ENCODE data around the gene RRP7A. TPM values are rescaled to one million over a fixed set of nuclear protein-coding genes. Genes with fewer than 3 reads are reported as not detected.

The RRP7A gene
- total RNA-seq, 1 experiment from 2014 or later = 101 TPM

GRCh38 chr22:42562684-42563083 is 43.1 kb upstream of the RRP7A start:
- no peak overlapping the region for H3K27ac ChIP-seq (ENCODE audit: insufficient read length, low read depth, low read length)
- H4K20me1 ChIP-seq (ENCODE audit: control insufficient read depth, insufficient read depth, insufficient read length) = no peaks in the 10 kb centered on the region
- no peaks in the 10 kb centered on the region for H3K27me3 ChIP-seq (ENCODE audit: insufficient read depth, low read length)
- DNase-seq = no peak
- Mint-ChIP-seq H3K27me3 (ENCODE audit: low read depth) (peaks cover 35% of the 10 kb centered on the region), H3K4me3 (no peak overlapping the region), H3K27ac (peak overlapping the region in 2 of 3 experiments; percentile 31 to 83; a peak in 1 of 7 replicates), H3K4me1 (peaks cover 9 to 21% of the 10 kb centered on the region in 2 experiments), H3K9me3 (peaks cover 0 to 3% of the 10 kb centered on the region in 2 experiments; a peak in 1 of 5 replicates), H3K36me3 (ENCODE audit: insufficient read depth in 1 of 3, low read depth in 3 of 3) (peaks cover 0 to 9% (median 3%) of the 10 kb centered on the region in 3 experiments; a peak in 5 of 7 replicates)
- H3K18ac ChIP-seq (ENCODE audit: insufficient read length, low read depth, low read length) = no peak overlapping the region
- no peak overlapping the region for H3T11ph ChIP-seq (ENCODE audit: low read length)
- H2BK12ac ChIP-seq (ENCODE audit: insufficient read length, low read depth, low read length) = no peak overlapping the region
- H3K23me2 ChIP-seq (ENCODE audit: insufficient read length, low read depth, low read length, poor library complexity, severe bottlenecking) = no peaks in the 10 kb centered on the region
- no peak overlapping the region for H2AK5ac ChIP-seq (ENCODE audit: insufficient read length, low read length)
- H3K23ac ChIP-seq (ENCODE audit: insufficient read length, low read depth, low read length) = no peak overlapping the region
- no peak overlapping the region for H2BK5ac ChIP-seq (ENCODE audit: insufficient read length, low read length)
- no peak overlapping the region for H4K8ac ChIP-seq (replicated peaks; ENCODE audit: insufficient read length, low read depth, low read length)
- no peaks in the 10 kb centered on the region for H3K79me2 ChIP-seq (ENCODE audit: insufficient read depth, low read length)
- no peak overlapping the region for H2BK15ac ChIP-seq (ENCODE audit: low read depth, low read length)
- peaks cover 4% of the 10 kb centered on the region; the same call in 1 of the 2 replicates for H3K4me1 ChIP-seq (ENCODE audit: insufficient read depth, low read length)
- no peak overlapping the region for H3K56ac ChIP-seq (ENCODE audit: insufficient read length, low read depth, low read length)
- no peak overlapping the region for H3K9ac ChIP-seq (ENCODE audit: extremely low read depth, insufficient read length, low read length)
- no peak overlapping the region for H3K4ac ChIP-seq (ENCODE audit: low read depth, low read length)
- no peak overlapping the region for H2BK120ac ChIP-seq (ENCODE audit: low read depth, low read length, poor library complexity, severe bottlenecking)
- WGBS (ENCODE audit: extremely low coverage, insufficient read length, low lambda C conversion rate) = no CpG with 5 or more reads among the region's 2 CpGs
- no peak overlapping the region for H2BK20ac ChIP-seq (ENCODE audit: low read depth, low read length, poor library complexity, severe bottlenecking)
- no peaks in the 10 kb centered on the region for H3K9me3 ChIP-seq (ENCODE audit: control insufficient read depth, low read depth, low read length)
- H3K14ac ChIP-seq (ENCODE audit: insufficient read depth, low read length) = no peak overlapping the region
- no peak overlapping the region for H3K4me2 ChIP-seq (ENCODE audit: insufficient read depth, insufficient read length, low read length)
- H4K5ac ChIP-seq (ENCODE audit: insufficient read length, low read depth, low read length) = no peak overlapping the region
- no peak overlapping the region for H4K91ac ChIP-seq (ENCODE audit: insufficient read length, low read depth, low read length)
- H3K79me1 ChIP-seq (ENCODE audit: insufficient read depth, low read depth, low read length, poor library complexity, severe bottlenecking) = no peaks in the 10 kb centered on the region
- no peak overlapping the region for H2AFZ ChIP-seq (ENCODE audit: low read length)
- TF ChIP-seq CTCF (conservative IDR thresholded peaks at IDR 0.05) = no peak

Measured in H9 (cell line).